Activated CD8-positive, alpha-beta memory T cell treated with anti-CD3 and anti-CD28 coated beads for 4 hours (primary cell): ENCODE data around the gene CCHCR1.
"Not testable (repeated sequence)": the region's sequence is repeated elsewhere in the genome, so short reads cannot be mapped to it uniquely, and the experiment has no call there.

Experiments used
- DNase-seq, 2 donors: peaks; one replicate each; pipeline ENCODE4 v3.0.0-alpha.2; 2020; ENCODE audit warnings: low read depth in 2 of 2

The CCHCR1 gene

GRCh38 chr6:31180500-31180899, 22.9 kb upstream of the CCHCR1 start:
- DNase-seq = peak in 1 of 2 donors; percentile 34

GRCh38 chr6:31179896-31180295, 22.3 kb upstream of the CCHCR1 start:
- DNase-seq = no peak

- DNase-seq = no peak
Observed at GRCh38 chr6:31179042-31179386, 21.4 kb upstream of the CCHCR1 start.

- no peak for DNase-seq
Observed at GRCh38 chr6:31178143-31179041, 20.8 kb upstream of the CCHCR1 start.

- DNase-seq = no peak
Observed at GRCh38 chr6:31175971-31176370, 18.4 kb upstream of the CCHCR1 start.

- no peak for DNase-seq
Observed at GRCh38 chr6:31174378-31174777, 16.8 kb upstream of the CCHCR1 start.

- no peak for DNase-seq
Observed at GRCh38 chr6:31173406-31173805, 15.8 kb upstream of the CCHCR1 start.

GRCh38 chr6:31172973-31173384, 15.4 kb upstream of the CCHCR1 start:
- no peak for DNase-seq

GRCh38 chr6:31171931-31172905, 14.6 kb upstream of the CCHCR1 start:
- DNase-seq = no peak

GRCh38 chr6:31170987-31171671, 13.5 kb upstream of the CCHCR1 start:
- no peak for DNase-seq

GRCh38 chr6:31170600-31170881, 12.9 kb upstream of the CCHCR1 start, which contains the start of gene POU5F1:
TSS of gene POU5F1 (minus strand) at chr6:31170682. CDS start at chr6:31170620, 62 bp downstream.
- no peak for DNase-seq

- not testable (repeated sequence) for DNase-seq
Observed at GRCh38 chr6:31169858-31170599, 12.4 kb upstream of the CCHCR1 start.

- no peak for DNase-seq
Observed at GRCh38 chr6:31169123-31169857, 11.7 kb upstream of the CCHCR1 start.

- DNase-seq = no peak
Observed at GRCh38 chr6:31168606-31169005, 11.0 kb upstream of the CCHCR1 start.

GRCh38 chr6:31165986-31166385, 8.4 kb upstream of the CCHCR1 start:
- DNase-seq = no peak

- not testable (repeated sequence) for DNase-seq
Observed at GRCh38 chr6:31165064-31165832, 7.6 kb upstream of the CCHCR1 start.

GRCh38 chr6:31164475-31165063, 7.0 kb upstream of the CCHCR1 start:
- DNase-seq = not testable (repeated sequence)

GRCh38 chr6:31163922-31164321, 6.3 kb upstream of the CCHCR1 start:
- no peak for DNase-seq

- DNase-seq = no peak
Observed at GRCh38 chr6:31162463-31163165, 5.0 kb upstream of the CCHCR1 start.
